ENCODE measurements around the gene ADI1.

DNA sequence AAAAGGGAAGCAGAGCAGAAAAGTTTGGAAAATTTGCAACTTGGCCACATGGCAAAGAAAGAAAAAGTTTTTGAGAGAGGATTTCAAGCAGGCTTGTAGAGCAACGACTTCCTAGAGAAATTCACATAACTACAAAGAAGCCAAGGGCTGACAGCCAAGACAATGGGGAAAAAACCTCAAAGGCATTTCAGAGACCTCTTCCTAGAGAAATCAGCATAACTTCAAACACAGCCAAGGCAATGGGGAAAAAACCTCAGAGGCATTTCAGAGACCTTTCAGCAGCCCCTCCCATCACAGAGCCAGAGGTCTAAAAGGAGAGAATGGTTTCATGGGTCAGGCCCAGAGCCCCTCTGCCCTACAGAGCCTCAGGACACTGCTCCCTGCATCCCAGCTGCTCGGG is 7.2 kb downstream of the ADI1 start:
- TF ChIP-seq, protein P1, sequence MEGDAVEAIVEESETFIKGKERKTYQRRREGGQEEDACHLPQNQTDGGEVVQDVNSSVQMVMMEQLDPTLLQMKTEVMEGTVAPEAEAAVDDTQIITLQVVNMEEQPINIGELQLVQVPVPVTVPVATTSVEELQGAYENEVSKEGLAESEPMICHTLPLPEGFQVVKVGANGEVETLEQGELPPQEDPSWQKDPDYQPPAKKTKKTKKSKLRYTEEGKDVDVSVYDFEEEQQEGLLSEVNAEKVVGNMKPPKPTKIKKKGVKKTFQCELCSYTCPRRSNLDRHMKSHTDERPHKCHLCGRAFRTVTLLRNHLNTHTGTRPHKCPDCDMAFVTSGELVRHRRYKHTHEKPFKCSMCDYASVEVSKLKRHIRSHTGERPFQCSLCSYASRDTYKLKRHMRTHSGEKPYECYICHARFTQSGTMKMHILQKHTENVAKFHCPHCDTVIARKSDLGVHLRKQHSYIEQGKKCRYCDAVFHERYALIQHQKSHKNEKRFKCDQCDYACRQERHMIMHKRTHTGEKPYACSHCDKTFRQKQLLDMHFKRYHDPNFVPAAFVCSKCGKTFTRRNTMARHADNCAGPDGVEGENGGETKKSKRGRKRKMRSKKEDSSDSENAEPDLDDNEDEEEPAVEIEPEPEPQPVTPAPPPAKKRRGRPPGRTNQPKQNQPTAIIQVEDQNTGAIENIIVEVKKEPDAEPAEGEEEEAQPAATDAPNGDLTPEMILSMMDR (IDR thresholded peaks at IDR 0.05; ENCODE audit: low read depth, low read length): no peak
- TF ChIP-seq EZH2phosphoT487 (IDR thresholded peaks at IDR 0.05; ENCODE audit: low read depth): no peak
